Ovary (tissue), 3 donors: ENCODE data around the gene CEP131.

Source experiments
- EP300 ChIP-seq: sonication (generic); formaldehyde crosslinking; IDR thresholded peaks from one replicate; pipeline ENCODE4 v1.6.1; 2017; ENCODE audit warnings: antibody characterized with exemption
- TF ChIP-seq, protein P1 (sequence below), 3 donors: fragments of 450-650 bp in 2 of 3; fragments of 200-600 bp in 1 of 3; IDR thresholded peaks; one replicate each; pipeline versions ENCODE4 v1.5.1 to v1.8.0; 2016 to 2022; ENCODE audit warnings: antibody characterized with exemption in 3 of 3, mild to moderate bottlenecking in 1 of 3
- donor health status: DM: no; HTN: no; CAD: no.

DNA sequence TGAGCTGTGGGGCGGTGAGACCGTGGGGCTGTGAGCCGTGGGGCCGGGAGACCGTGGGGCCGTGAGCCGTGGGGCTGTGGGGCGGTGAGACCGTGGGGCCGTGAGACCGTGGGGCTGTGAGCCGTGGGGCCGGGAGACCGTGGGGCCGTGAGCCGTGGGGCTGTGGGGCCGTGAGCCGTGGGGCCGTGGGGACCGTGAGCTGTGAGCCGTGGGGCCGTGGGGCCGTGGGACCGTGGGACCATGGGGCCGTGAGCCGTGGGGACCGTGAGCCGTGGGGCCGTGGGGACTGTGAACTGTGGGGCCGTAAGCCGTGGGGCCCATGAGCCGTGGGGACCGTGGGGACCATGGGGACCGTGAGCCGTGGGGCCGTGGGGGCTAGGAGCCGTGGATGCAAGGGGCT, 82.1 kb downstream of the CEP131 start:
- TF ChIP-seq, protein P1, sequence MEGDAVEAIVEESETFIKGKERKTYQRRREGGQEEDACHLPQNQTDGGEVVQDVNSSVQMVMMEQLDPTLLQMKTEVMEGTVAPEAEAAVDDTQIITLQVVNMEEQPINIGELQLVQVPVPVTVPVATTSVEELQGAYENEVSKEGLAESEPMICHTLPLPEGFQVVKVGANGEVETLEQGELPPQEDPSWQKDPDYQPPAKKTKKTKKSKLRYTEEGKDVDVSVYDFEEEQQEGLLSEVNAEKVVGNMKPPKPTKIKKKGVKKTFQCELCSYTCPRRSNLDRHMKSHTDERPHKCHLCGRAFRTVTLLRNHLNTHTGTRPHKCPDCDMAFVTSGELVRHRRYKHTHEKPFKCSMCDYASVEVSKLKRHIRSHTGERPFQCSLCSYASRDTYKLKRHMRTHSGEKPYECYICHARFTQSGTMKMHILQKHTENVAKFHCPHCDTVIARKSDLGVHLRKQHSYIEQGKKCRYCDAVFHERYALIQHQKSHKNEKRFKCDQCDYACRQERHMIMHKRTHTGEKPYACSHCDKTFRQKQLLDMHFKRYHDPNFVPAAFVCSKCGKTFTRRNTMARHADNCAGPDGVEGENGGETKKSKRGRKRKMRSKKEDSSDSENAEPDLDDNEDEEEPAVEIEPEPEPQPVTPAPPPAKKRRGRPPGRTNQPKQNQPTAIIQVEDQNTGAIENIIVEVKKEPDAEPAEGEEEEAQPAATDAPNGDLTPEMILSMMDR (IDR thresholded peaks at IDR 0.05), result no peak
- no peak for TF ChIP-seq EP300
